GM19395 (cell line): Measurements from ENCODE around the gene RNF138.
"Not testable (repeated sequence)": the region's sequence is repeated elsewhere in the genome, so short reads cannot be mapped to it uniquely, and the experiment has no call there.

Experiments used
- ATAC-seq: cut with Tn5 transposase; IDR thresholded peaks from one replicate; pipeline ENCODE4 v1.9.1; 2021; ENCODE audit warnings: mild to moderate bottlenecking, moderate library complexity; ENCODE audit not compliant: unreplicated experiment

The RNF138 gene

DNA sequence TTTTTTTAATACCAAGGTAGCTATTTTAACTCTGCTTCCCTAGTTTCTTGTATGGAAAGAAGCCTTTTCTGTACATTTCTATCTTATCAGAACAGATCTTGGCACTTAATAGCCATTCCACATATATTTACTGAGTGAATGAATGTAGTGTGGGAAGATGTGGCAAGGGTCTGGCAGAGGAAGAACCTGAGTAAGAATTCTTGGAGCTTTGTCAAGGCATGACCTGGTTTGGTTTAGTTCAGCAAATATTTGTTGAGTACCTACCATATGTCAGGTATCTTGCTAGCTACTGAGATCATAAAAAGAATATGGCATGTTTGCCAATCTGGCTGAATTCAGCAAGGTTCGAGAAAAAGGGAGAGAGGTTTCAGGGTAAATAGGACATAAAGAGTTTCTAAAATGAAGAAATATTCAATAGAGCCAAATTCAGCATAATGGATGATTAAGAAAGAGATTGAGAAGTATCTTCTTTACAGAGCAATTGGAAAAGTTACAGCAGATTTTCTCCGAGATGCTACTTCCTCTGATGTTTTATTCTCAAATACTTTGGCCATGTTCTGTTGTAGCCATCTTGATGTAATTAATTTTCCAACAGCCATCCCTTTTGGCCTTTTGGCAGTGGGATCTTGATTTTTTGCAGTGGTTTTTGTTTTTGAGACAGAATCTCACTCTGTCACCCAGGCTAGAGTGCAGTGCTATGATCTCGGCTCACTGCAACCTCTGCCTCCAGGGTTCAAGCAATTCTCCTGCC, 76.5 kb downstream of the RNF138 start:
- no peak for ATAC-seq

DNA sequence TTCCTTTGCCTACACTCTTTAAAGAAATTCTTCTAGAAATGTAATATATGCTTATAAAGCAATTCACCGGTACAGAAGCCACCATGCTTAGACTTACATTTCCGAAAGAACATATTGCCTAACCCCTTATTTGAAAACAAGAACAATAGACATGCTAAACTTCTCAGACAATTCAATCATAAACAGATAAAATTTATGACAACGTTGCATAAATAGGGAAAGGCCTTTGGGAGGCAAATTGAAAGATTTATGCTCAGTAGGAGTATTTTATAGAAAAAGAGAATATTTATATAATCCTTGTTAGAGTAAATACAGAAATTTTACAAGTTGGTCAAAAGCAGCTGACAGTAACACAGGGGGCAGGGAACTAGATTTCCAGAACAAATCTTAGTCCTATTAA, 82.0 kb downstream of the RNF138 start:
- no peak for ATAC-seq

DNA sequence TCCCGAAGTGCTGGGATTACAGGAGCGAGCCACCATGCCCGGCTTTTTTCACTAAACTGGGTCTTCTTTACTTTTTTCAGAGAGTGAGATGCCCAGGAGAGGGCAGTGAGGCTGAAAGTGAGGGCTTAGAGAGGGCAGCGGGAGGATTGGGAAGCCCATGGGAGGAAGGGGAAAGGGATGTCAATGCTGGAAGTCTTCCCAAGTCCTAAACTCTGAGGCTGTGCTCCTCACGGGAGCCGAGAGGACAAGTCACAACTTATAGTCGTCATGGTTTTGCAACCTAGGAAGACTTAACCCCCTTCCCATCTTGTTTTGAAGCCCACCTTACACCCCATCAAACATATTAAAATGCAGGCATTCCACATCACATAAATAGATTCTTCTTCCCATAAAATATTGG, 83.0 kb downstream of the RNF138 start:
- ATAC-seq = no peak

DNA sequence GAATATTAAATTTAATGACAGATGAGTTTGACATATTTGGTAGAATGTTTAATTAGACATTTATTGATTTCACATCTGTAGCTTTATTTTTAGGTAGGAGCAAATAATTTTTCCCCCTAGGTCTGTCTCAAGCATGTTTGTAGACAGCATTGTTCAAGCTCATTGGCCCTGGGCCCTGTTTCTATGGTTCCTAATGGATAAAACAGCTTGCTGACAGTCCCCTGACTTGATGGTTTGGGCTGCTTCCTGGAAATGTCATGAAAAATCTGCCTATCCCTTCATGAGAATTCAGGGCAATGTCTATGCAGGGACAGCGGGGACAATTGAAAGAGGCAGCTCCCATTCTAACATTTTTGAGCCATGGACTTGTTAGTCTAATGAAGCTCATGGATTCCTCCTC, 83.6 kb downstream of the RNF138 start:
- no peak for ATAC-seq

DNA sequence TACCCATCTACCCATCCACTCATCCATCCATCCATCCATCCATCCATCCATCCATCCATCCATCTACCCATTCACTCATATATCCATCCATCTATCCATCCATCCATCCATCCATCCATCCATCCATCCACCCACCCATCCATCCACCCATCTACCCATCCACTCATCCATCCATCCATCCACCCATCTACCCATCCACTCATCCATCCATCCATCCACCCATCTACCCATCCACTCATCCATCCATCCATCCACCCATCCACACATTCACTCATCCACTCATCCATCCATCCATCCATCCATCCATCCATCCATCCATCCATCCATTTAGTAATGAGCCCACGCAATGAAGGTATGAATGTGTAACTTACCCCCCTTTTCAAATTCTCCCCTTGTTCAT, 85.1 kb downstream of the RNF138 start:
- not testable (repeated sequence) for ATAC-seq

DNA sequence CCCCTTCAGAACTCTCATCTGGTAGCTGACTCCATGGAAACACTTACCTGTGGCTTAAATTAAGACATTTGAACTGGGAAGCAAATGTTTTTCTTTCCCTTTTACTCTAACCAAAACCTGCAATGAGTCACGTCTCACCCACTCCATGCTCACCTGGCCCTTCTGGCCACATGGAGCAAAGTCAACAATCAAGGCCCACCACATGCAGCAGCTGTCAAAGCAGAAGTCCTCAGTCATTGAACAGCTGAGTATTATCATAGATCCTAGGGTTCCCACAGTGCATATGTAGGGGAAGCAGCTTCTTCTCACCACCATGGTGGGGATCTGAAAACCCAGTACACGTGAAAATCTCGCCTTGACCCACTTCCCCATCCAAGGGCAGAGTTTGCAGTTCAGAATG, 85.9 kb downstream of the RNF138 start:
- ATAC-seq = no peak
